ENCODE data around the gene AGPAT3.

Gene AGPAT3

DNA sequence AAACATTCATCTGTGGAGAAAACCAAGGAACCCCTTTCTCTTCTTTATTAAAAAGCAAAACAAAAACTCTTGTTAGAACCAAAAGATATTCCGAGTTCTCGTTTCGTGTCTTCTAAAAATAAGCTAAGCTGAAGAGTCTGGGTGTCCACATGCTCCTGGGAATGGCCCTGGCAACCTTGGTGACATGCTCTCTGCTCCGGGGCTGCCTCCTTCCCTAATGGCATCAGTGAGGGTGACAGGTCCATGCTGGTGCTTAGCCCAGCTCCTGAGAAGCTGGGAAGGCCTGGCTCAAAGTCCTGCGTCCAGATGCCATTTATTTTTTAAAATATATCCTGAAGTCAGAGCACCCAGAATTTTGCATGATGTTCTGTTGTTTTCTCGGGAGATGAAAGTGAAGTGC lies 122.5 kb downstream of the AGPAT3 start:
- no peaks in the 10 kb centered on the region for H3K36me3 ChIP-seq (ENCODE audit: low read depth)
- no peak for DNase-seq (ENCODE audit: low spot score)
- H3K9me3 ChIP-seq (ENCODE audit: severe bottlenecking) = no peaks in the 10 kb centered on the region
- no peaks in the 10 kb centered on the region for H3K4me1 ChIP-seq (ENCODE audit: insufficient read depth, poor library complexity, severe bottlenecking)
- no peak overlapping the region for H3K4me3 ChIP-seq (ENCODE audit: severe bottlenecking)
- H3K27me3 ChIP-seq (ENCODE audit: insufficient read depth, poor library complexity, severe bottlenecking) = no peaks in the 10 kb centered on the region
- H3K27ac ChIP-seq (ENCODE audit: poor library complexity, severe bottlenecking) = no peak overlapping the region
- TF ChIP-seq CTCF (IDR thresholded peaks at IDR 0.05; ENCODE audit: poor library complexity, severe bottlenecking) = no peak
- no peak for ATAC-seq (ENCODE audit: low read depth)

GRCh38 chr21:43988016-43988415 lies 123.0 kb downstream of the AGPAT3 start:
- no peak overlapping the region for H3K4me3 ChIP-seq (ENCODE audit: severe bottlenecking)
- no peak for ATAC-seq (ENCODE audit: low read depth)
- no peaks in the 10 kb centered on the region for H3K36me3 ChIP-seq (ENCODE audit: low read depth)
- no peak overlapping the region for H3K27ac ChIP-seq (ENCODE audit: poor library complexity, severe bottlenecking)
- no peaks in the 10 kb centered on the region for H3K4me1 ChIP-seq (ENCODE audit: insufficient read depth, poor library complexity, severe bottlenecking)
- H3K9me3 ChIP-seq (ENCODE audit: severe bottlenecking) = no peaks in the 10 kb centered on the region
- no peak for DNase-seq (ENCODE audit: low spot score)
- H3K27me3 ChIP-seq (ENCODE audit: insufficient read depth, poor library complexity, severe bottlenecking) = no peaks in the 10 kb centered on the region
- TF ChIP-seq CTCF (IDR thresholded peaks at IDR 0.05; ENCODE audit: poor library complexity, severe bottlenecking) = no peak

DNA sequence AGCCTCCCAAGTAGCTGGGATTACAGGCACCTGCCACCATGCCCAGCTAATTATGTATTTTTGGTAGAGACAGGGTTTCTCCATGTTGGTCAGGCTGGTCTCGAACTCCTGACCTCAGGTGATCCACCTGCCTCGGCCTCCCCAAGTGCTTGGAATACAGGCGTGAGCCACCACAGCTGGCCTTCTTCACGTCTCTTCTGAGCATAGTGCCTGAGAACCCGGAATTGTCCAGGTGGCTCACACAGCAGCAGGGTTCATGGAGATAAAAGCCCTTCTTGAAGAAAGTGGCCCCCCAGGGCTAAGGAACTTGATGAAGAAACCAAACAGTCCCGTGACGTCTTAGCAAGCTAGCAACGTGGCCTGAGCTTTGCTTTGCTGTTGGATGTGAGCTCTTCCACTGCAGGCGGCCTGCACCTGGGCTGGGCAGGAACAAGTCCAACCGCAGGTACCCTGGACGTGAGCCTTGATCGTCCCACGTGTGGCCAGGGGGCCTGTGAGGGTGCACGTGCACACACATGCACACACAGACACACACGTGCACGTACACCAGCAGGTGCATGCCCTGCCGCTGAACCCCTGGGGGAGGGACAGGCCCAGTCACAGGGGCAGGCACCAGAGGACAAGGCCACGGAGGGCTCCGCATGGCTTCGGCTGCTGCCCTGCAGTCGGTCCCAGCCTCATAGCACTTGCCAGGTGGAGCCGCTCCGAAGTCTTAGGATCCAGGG lies 123.6 kb downstream of the AGPAT3 start:
- Histone ChIP-seq H3K9me3 (ENCODE audit: severe bottlenecking) (no peaks in the 10 kb centered on the region), H3K36me3 (ENCODE audit: low read depth) (no peaks in the 10 kb centered on the region), H3K27ac (ENCODE audit: poor library complexity, severe bottlenecking) (no peak overlapping the region), H3K4me3 (ENCODE audit: severe bottlenecking) (no peak overlapping the region), H3K27me3 (ENCODE audit: insufficient read depth, poor library complexity, severe bottlenecking) (no peaks in the 10 kb centered on the region), H3K4me1 (ENCODE audit: insufficient read depth, poor library complexity, severe bottlenecking) (no peaks in the 10 kb centered on the region)
- ATAC-seq (ENCODE audit: low read depth) = no peak; the same call in 2 of the 3 replicates
- DNase-seq (ENCODE audit: low spot score) = no peak
- no peak for TF ChIP-seq CTCF (IDR thresholded peaks at IDR 0.05; ENCODE audit: poor library complexity, severe bottlenecking)

DNA sequence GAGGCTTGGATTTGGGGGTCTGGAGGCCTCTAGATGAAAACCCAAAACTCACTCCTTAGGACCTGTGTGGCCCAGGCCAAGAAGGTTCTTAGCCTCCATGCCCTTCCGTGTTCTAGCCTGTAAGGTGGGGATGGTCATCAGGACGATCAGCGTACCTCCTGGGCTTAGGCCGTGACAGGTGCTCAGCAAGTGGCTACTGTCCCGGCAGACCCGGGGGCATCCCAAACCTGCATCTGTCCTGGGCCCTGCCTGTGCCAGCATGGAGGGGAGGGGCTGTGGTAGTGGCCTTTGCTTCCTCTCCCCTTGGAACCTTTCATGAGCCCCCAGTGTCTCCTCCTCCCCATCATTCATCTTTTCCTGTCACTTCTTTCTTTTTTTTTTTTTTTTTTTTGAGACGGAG lies 124.4 kb downstream of the AGPAT3 start:
- no peak for TF ChIP-seq CTCF (IDR thresholded peaks at IDR 0.05; ENCODE audit: poor library complexity, severe bottlenecking)
- no peaks in the 10 kb centered on the region for H3K4me1 ChIP-seq (ENCODE audit: insufficient read depth, poor library complexity, severe bottlenecking)
- H3K4me3 ChIP-seq (ENCODE audit: severe bottlenecking) = no peak overlapping the region
- H3K27me3 ChIP-seq (ENCODE audit: insufficient read depth, poor library complexity, severe bottlenecking) = no peaks in the 10 kb centered on the region
- DNase-seq (ENCODE audit: low spot score) (no peak), ATAC-seq (ENCODE audit: low read depth) (no peak)
- no peaks in the 10 kb centered on the region for H3K36me3 ChIP-seq (ENCODE audit: low read depth)
- H3K9me3 ChIP-seq (ENCODE audit: severe bottlenecking) = no peaks in the 10 kb centered on the region
- no peak overlapping the region for H3K27ac ChIP-seq (ENCODE audit: poor library complexity, severe bottlenecking)

DNA sequence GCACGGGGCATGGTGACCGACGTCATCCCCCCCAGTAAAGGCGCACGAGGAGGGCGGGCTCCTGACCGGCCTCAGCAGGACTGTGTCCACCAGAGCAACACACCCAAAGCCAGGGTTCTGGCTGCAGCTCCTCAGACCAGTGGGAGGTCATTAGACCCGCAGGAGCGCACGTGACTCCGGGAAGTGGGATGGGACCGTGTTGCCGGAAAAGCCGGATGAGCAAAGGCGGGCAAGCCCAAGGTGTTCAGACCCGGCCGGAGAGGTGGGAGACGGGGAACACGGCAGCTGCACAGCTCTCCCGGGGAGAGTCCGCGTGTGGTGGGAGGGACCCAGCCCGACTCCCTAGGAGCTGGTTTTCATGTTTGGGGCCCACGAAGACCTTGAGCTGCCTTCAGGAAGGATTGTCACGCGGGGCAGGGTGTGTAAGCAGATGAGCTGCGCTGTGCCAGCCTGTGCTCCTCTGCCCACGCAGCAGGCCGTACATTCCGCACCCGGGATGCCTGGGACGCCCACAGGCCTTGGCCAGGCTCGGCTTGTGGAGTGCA lies 126.5 kb downstream of the AGPAT3 start:
- Histone ChIP-seq H3K27ac (ENCODE audit: poor library complexity, severe bottlenecking) (no peak overlapping the region), H3K4me1 (ENCODE audit: insufficient read depth, poor library complexity, severe bottlenecking) (no peaks in the 10 kb centered on the region), H3K27me3 (ENCODE audit: insufficient read depth, poor library complexity, severe bottlenecking) (no peaks in the 10 kb centered on the region), H3K4me3 (ENCODE audit: severe bottlenecking) (no peak overlapping the region), H3K36me3 (ENCODE audit: low read depth) (no peaks in the 10 kb centered on the region), H3K9me3 (ENCODE audit: severe bottlenecking) (no peaks in the 10 kb centered on the region)
- ATAC-seq (ENCODE audit: low read depth) (no peak), DNase-seq (ENCODE audit: low spot score) (no peak)
- no peak for TF ChIP-seq CTCF (IDR thresholded peaks at IDR 0.05; ENCODE audit: poor library complexity, severe bottlenecking)

All from RWPE2 (cell line).